CD14-positive monocyte (primary cell): ENCODE data around the gene GALNT15. TPM values are rescaled to one million over a fixed set of nuclear protein-coding genes. Genes with fewer than 3 reads are reported as not detected.

Experiments used
- DNase-seq, 3 donors: peaks; one replicate each; pipeline ENCODE4 v3.0.0-alpha.2; 2011 to 2022
- H2AFZ ChIP-seq: 2 replicates; pipeline ENCODE4 v1.6.0; 2012; ENCODE audit warnings: mild to moderate bottlenecking, low read depth, low read length, inconsistent platforms; ENCODE audit not compliant: insufficient read depth, poor library complexity, severe bottlenecking
- H3K27ac ChIP-seq, 2 donors: 1 replicate in 1 of 2; 2 replicates in 1 of 2; pipeline ENCODE4 v1.5.1; 2012 to 2013; ENCODE audit warnings: low read length in 2 of 2, control low read depth in 1 of 2, inconsistent platforms in 1 of 2, low read depth in 1 of 2, mild to moderate bottlenecking in 1 of 2
- H3K27me3 ChIP-seq, 2 donors: one replicate each; pipeline versions ENCODE4 v1.6.0 to v1.6.1; 2011 to 2013; ENCODE audit warnings: low read length in 2 of 2; ENCODE audit not compliant: control insufficient read depth in 2 of 2, insufficient read depth in 2 of 2
- H3K36me3 ChIP-seq, 2 donors: replicated peaks in 1 of 2; 1 replicate in 1 of 2; 2 replicates in 1 of 2; pipeline versions ENCODE4 v1.5.1 to v1.6.1; 2012 to 2013; ENCODE audit warnings: low read length in 2 of 2, control low read depth in 1 of 2, inconsistent platforms in 1 of 2, mild to moderate bottlenecking in 1 of 2; ENCODE audit not compliant: insufficient read depth in 2 of 2, control insufficient read depth in 1 of 2
- H3K4me1 ChIP-seq, 2 donors: 1 replicate in 1 of 2; 2 replicates in 1 of 2; pipeline versions ENCODE4 v1.5.1 to v1.6.1; 2012 to 2013; ENCODE audit warnings: low read length in 2 of 2, control low read depth in 1 of 2, inconsistent platforms in 1 of 2, mild to moderate bottlenecking in 1 of 2, moderate library complexity in 1 of 2; ENCODE audit not compliant: insufficient read depth in 2 of 2, control insufficient read depth in 1 of 2
- H3K4me2 ChIP-seq: replicated peaks from 2 replicates; pipeline ENCODE3; 2012; ENCODE audit warnings: low read length, moderate library complexity, mild to moderate bottlenecking; ENCODE audit not compliant: poor library complexity, severe bottlenecking; ENCODE audit errors: extremely low read depth
- H3K4me3 ChIP-seq, 3 experiments: fragments of 200-600 bp in 1 of 3; sonication (generic) in 1 of 3; replicated peaks in 1 of 3; 1 replicate in 2 of 3; 2 replicates in 1 of 3; pipeline ENCODE4 v1.5.1; 2011 to 2013; ENCODE audit warnings: low read length in 3 of 3, mild to moderate bottlenecking in 3 of 3, control low read depth in 2 of 3, low read depth in 2 of 3, inconsistent platforms in 1 of 3, moderate library complexity in 1 of 3
- H3K79me2 ChIP-seq: 2 replicates; pipeline ENCODE4 v1.6.0; 2012; ENCODE audit warnings: mild to moderate bottlenecking, control low read depth, inconsistent platforms, low read length, moderate library complexity; ENCODE audit not compliant: insufficient read depth
- H3K9ac ChIP-seq: 2 replicates; pipeline ENCODE4 v1.6.0; 2017; ENCODE audit warnings: low read length, mild to moderate bottlenecking; ENCODE audit not compliant: insufficient read depth, poor library complexity, severe bottlenecking
- H3K9me3 ChIP-seq, 2 donors: replicated peaks in 1 of 2; 1 replicate in 1 of 2; 2 replicates in 1 of 2; pipeline versions ENCODE4 v1.5.1 to v1.6.1; 2012 to 2013; ENCODE audit warnings: low read length in 2 of 2, control low read depth in 1 of 2; ENCODE audit not compliant: control insufficient read depth in 1 of 2, insufficient read depth in 1 of 2
- H4K20me1 ChIP-seq: 2 replicates; pipeline ENCODE4 v1.6.0; 2012; ENCODE audit warnings: mild to moderate bottlenecking, low read length, control low read depth, moderate library complexity; ENCODE audit not compliant: insufficient read depth
- H3K27ac Mint-ChIP-seq, 7 donors: one replicate each; pipeline ENCODE4 v1.8.0; 2020; ENCODE audit warnings: mild to moderate bottlenecking in 7 of 7, mixed read lengths in 7 of 7, moderate library complexity in 6 of 7, inconsistent platforms in 2 of 7
- H3K27me3 Mint-ChIP-seq, 3 donors: one replicate each; pipeline ENCODE4 v1.8.0; 2021 to 2022; ENCODE audit warnings: low read depth in 3 of 3, mild to moderate bottlenecking in 3 of 3, mixed read lengths in 3 of 3, moderate library complexity in 3 of 3, inconsistent platforms in 1 of 3
- H3K36me3 Mint-ChIP-seq, 2 donors: one replicate each; pipeline ENCODE4 v1.8.0; 2020; ENCODE audit warnings: mixed read lengths in 2 of 2, inconsistent platforms in 1 of 2, mild to moderate bottlenecking in 1 of 2
- H3K4me1 Mint-ChIP-seq: one replicate; pipeline ENCODE4 v1.8.0; 2020; ENCODE audit warnings: mild to moderate bottlenecking, mixed read lengths
- H3K4me3 Mint-ChIP-seq, 2 donors: one replicate each; pipeline ENCODE4 v1.8.0; 2020; ENCODE audit warnings: mild to moderate bottlenecking in 2 of 2, mixed read lengths in 2 of 2, moderate library complexity in 1 of 2
- H3K9me3 Mint-ChIP-seq, 7 donors: one replicate each; pipeline ENCODE4 v1.8.0; 2020 to 2022; ENCODE audit warnings: mixed read lengths in 7 of 7, mild to moderate bottlenecking in 6 of 7, moderate library complexity in 6 of 7, inconsistent platforms in 2 of 7
- WGBS: methylation state at CpG from one replicate; pipeline ENCODE4 v1.1.5; 2013; ENCODE audit warnings: missing lambda C conversion rate; ENCODE audit not compliant: insufficient coverage; 5-methylcytosine and 5-hydroxymethylcytosine counted together
- intact Hi-C, 2 donors: fragments of 100-400 bp; cut with micrococcal nuclease; formaldehyde crosslinking; loops; one replicate each; pipeline versions ENCODE4 v1.15.0 to v1.15.1; 2023
- polyA plus RNA-seq, 3 donors: library from polyadenylated mRNA; depleted of rRNA in 1 of 3; unstranded in 2 of 3; stranded (reverse) in 1 of 3; fragments of 300-500 nt in 2 of 3; fragments of >200 nt in 1 of 3; fragmentation: Illumina TruSeq in 2 of 3; gene quantifications; 1 replicate in 2 of 3; 2 replicates in 1 of 3; pipeline ENCODE4 v1.2.3, GENCODE V29; 2012 to 2021
- TF ChIP-seq, protein P1 (sequence below): fragments of 200-600 bp; IDR thresholded peaks from one replicate; pipeline ENCODE4 v1.8.0; 2022; ENCODE audit warnings: antibody characterized with exemption, mild to moderate bottlenecking

GALNT15 gene
- polyA plus RNA-seq, 3 donors = not detected

DNA sequence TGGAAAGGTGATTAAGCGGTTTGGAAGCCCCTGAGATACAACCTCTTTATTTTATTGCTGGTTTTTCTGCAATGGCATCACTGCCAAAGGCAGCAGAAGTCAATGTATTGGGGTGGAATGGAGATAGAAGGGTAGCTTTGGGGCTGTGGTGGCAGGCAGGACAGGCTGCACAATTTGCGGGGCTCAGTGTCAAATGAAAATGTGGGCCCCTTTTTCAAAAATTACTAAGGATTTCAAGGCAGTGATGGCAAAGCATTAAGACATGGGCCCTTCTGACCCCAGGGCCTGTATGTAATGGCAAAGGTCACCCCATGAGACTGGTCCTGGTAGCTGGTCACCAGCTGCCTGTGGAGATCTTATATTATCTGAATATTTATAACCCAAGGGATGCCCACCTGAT, 29.3 kb upstream of the GALNT15 start:
- H2AFZ ChIP-seq = no peak overlapping the region
- peaks cover 3 to 19% of the 10 kb centered on the region in 2 donors for H3K9me3 ChIP-seq
- Mint-ChIP-seq H3K4me1 (no peaks in the 10 kb centered on the region), H3K4me3 (no peak overlapping the region), H3K36me3 (no peaks in the 10 kb centered on the region), H3K27ac (no peak overlapping the region), H3K9me3 (peaks cover 7 to 29% (median 20%) of the 10 kb centered on the region in 7 donors), H3K27me3 (peaks cover 0 to 5% (median 2%) of the 10 kb centered on the region in 3 donors)
- TF ChIP-seq, protein P1, sequence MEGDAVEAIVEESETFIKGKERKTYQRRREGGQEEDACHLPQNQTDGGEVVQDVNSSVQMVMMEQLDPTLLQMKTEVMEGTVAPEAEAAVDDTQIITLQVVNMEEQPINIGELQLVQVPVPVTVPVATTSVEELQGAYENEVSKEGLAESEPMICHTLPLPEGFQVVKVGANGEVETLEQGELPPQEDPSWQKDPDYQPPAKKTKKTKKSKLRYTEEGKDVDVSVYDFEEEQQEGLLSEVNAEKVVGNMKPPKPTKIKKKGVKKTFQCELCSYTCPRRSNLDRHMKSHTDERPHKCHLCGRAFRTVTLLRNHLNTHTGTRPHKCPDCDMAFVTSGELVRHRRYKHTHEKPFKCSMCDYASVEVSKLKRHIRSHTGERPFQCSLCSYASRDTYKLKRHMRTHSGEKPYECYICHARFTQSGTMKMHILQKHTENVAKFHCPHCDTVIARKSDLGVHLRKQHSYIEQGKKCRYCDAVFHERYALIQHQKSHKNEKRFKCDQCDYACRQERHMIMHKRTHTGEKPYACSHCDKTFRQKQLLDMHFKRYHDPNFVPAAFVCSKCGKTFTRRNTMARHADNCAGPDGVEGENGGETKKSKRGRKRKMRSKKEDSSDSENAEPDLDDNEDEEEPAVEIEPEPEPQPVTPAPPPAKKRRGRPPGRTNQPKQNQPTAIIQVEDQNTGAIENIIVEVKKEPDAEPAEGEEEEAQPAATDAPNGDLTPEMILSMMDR = no peak
- no peaks in the 10 kb centered on the region for H3K36me3 ChIP-seq
- DNase-seq = no peak
- no peaks in the 10 kb centered on the region for H4K20me1 ChIP-seq
- H3K27ac ChIP-seq = no peak overlapping the region
- H3K4me1 ChIP-seq = no peaks in the 10 kb centered on the region
- no peak overlapping the region for H3K9ac ChIP-seq
- H3K4me2 ChIP-seq = no peak overlapping the region
- no peaks in the 10 kb centered on the region for H3K27me3 ChIP-seq
- H3K4me3 ChIP-seq = no peak overlapping the region
- no peaks in the 10 kb centered on the region for H3K79me2 ChIP-seq
- 94% methylated on average over 2 of the region's 2 CpGs for WGBS
- intact Hi-C loops = no loop called here

DNA sequence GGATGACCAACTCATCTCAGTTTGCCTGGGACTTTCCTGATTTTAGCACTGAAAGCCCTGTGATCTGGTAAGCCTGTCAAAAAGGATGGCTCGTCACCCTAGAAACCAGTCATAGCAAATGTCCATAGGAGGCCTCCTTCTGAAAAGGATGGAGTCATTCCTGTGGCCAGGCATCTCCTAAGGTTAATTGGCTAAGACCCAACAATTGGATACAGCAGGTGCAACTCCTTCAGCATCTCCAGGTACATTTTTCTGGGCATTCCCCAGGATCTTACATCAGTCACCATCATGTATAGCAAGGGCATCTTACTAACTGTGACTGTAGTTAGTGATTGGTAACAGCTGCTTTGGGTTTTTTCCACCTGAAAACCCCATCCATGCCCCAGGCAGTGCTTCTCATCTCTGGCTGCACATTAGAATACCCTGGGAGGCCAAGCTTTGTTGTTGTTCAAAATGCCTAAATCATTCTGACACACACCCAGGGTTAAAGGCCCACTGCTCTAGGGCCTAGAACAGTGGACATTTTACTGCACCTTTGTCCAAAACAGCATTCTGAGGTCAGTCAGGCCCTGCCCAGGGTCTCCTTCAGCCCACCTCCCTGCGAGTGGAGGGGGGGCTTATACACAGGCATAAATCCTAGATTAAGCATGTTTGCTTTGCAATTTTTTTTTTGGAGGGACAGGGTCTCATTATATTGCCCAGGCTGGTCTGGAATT, 28.3 kb upstream of the GALNT15 start:
- DNase-seq = no peak
- H3K4me3 Mint-ChIP-seq = no peak overlapping the region
- peaks cover 0 to 5% (median 2%) of the 10 kb centered on the region in 3 donors for H3K27me3 Mint-ChIP-seq
- Histone ChIP-seq H3K27ac (no peak overlapping the region), H3K9ac (no peak overlapping the region), H4K20me1 (no peaks in the 10 kb centered on the region), H3K4me3 (no peak overlapping the region), H3K4me1 (no peaks in the 10 kb centered on the region), H3K27me3 (no peaks in the 10 kb centered on the region), H3K36me3 (no peaks in the 10 kb centered on the region), H3K9me3 (peaks cover 6 to 24% of the 10 kb centered on the region in 2 donors), H3K79me2 (no peaks in the 10 kb centered on the region), H3K4me2 (no peak overlapping the region), H2AFZ (no peak overlapping the region)
- intact Hi-C loops = no loop called here
- 100% methylated on average over 1 of the region's 2 CpGs for WGBS
- no peaks in the 10 kb centered on the region for H3K36me3 Mint-ChIP-seq
- no peak overlapping the region for H3K27ac Mint-ChIP-seq
- peaks cover 4 to 39% (median 27%) of the 10 kb centered on the region in 7 donors for H3K9me3 Mint-ChIP-seq
- peaks cover 2% of the 10 kb centered on the region for H3K4me1 Mint-ChIP-seq
- TF ChIP-seq, protein P1 = no peak
